H1 (cell line): ENCODE data around the gene FAM184B. TPM values are rescaled to one million over a fixed set of nuclear protein-coding genes. Genes with fewer than 3 reads are reported as not detected.

ENCODE experiments used
- CTCF ChIA-PET: fragments of 300-600 bp; sonication (Branson Sonifier 250); formaldehyde crosslinking; loops from one replicate; lab custom pipeline; 2021; ENCODE audit not compliant: partially characterized antibody; lab: Charles Lee
- POLR2A ChIA-PET: fragments of 300-600 bp; sonication (Branson Sonifier 250); formaldehyde crosslinking; loops from one replicate; lab custom pipeline; 2021; ENCODE audit warnings: inconsistent platforms; ENCODE audit not compliant: partially characterized antibody; lab: Charles Lee
- DNase-seq, 2 experiments: peaks; one replicate each; pipeline versions ENCODE4 v3.0.0 to v3.0.0-alpha.2; 2010 to 2022; ENCODE audit warnings: low spot score in 2 of 2, low read depth in 1 of 2, mixed read lengths in 1 of 2
- FAIRE-seq: peaks from 2 replicates; lab custom pipeline; 2011; peaks lifted over from hg19 to GRCh38; lab: Jason Lieb, UNC
- H2AFZ ChIP-seq: 2 replicates; pipeline ENCODE4 v1.8.1; 2012; ENCODE audit warnings: low read length, inconsistent platforms
- H2AK5ac ChIP-seq: 2 replicates; pipeline ENCODE4 v1.6.1; 2013; ENCODE audit warnings: low read depth, low read length
- H2BK120ac ChIP-seq: replicated peaks from 2 replicates; pipeline ENCODE3; 2013; ENCODE audit warnings: low read depth, low read length, inconsistent platforms
- H2BK12ac ChIP-seq: 2 replicates; pipeline ENCODE4 v1.6.1; 2013; ENCODE audit warnings: low read depth, low read length
- H2BK15ac ChIP-seq: 2 replicates; pipeline ENCODE4 v1.6.1; 2013; ENCODE audit warnings: low read length
- H2BK20ac ChIP-seq: 2 replicates; pipeline ENCODE4 v1.6.1; 2013; ENCODE audit warnings: low read length
- H2BK5ac ChIP-seq: 2 replicates; pipeline ENCODE4 v1.6.1; 2013; ENCODE audit warnings: low read depth, low read length
- H3K14ac ChIP-seq: 2 replicates; pipeline ENCODE4 v1.6.1; 2013; ENCODE audit warnings: inconsistent platforms; ENCODE audit not compliant: insufficient read length
- H3K18ac ChIP-seq: 2 replicates; pipeline ENCODE4 v1.6.1; 2013; ENCODE audit warnings: low read length; ENCODE audit errors: extremely low read depth
- H3K23ac ChIP-seq: 2 replicates; pipeline ENCODE4 v1.6.1; 2013; ENCODE audit warnings: inconsistent platforms; ENCODE audit not compliant: insufficient read length
- H3K23me2 ChIP-seq: 2 replicates; pipeline ENCODE4 v1.6.1; 2013; ENCODE audit warnings: low read depth, low read length
- H3K27ac ChIP-seq: 2 replicates; pipeline ENCODE4 v1.6.1; 2011; ENCODE audit warnings: low read depth, low read length, inconsistent platforms
- H3K27me3 ChIP-seq, 4 experiments: replicated peaks in 1 of 4; 1 replicate in 1 of 4; 2 replicates in 3 of 4; pipeline versions ENCODE4 v1.6.1 to v1.8.1; 2011 to 2013; ENCODE audit warnings: low read length in 3 of 4, mild to moderate bottlenecking in 3 of 4, inconsistent platforms in 2 of 4, mixed read lengths in 2 of 4, moderate library complexity in 1 of 4; ENCODE audit not compliant: control insufficient read depth in 3 of 4, insufficient read depth in 3 of 4; ENCODE audit errors: extremely low read depth in 1 of 4
- H3K36me3 ChIP-seq, 4 experiments: 2 replicates each; pipeline versions ENCODE4 v1.6.1 to v1.8.1; 2011 to 2013; ENCODE audit warnings: mild to moderate bottlenecking in 4 of 4, low read length in 3 of 4, moderate library complexity in 2 of 4, control low read depth in 1 of 4, inconsistent platforms in 1 of 4; ENCODE audit not compliant: insufficient read depth in 4 of 4, control insufficient read depth in 2 of 4
- H3K4ac ChIP-seq: replicated peaks from 2 replicates; pipeline ENCODE3; 2013; ENCODE audit warnings: low read length, low read depth, mixed read lengths, inconsistent platforms; ENCODE audit not compliant: insufficient read length
- H3K4me1 ChIP-seq, 4 experiments: replicated peaks in 1 of 4; 1 replicate in 1 of 4; 2 replicates in 3 of 4; pipeline versions ENCODE4 v1.6.1 to v1.8.1; 2011 to 2013; ENCODE audit warnings: low read length in 3 of 4, inconsistent platforms in 2 of 4, mixed read lengths in 1 of 4; ENCODE audit not compliant: insufficient read depth in 4 of 4, control insufficient read depth in 3 of 4
- H3K4me2 ChIP-seq, 2 experiments: 2 replicates each; pipeline versions ENCODE4 v1.6.1 to v1.8.1; 2011 to 2013; ENCODE audit warnings: low read depth in 2 of 2, low read length in 2 of 2, control low read depth in 1 of 2, inconsistent platforms in 1 of 2, mild to moderate bottlenecking in 1 of 2; ENCODE audit not compliant: insufficient read depth in 1 of 2
- H3K4me3 ChIP-seq, 4 experiments: fragments of 200-600, 300-600 bp in 1 of 4; sonication (generic), shearing (Covaris generic), sonication (Bioruptor Twin) in 1 of 4; 2 replicates each; pipeline versions ENCODE4 v1.5.1 to v1.8.1; 2011 to 2016; ENCODE audit warnings: low read length in 4 of 4, low read depth in 3 of 4, control low read depth in 2 of 4, inconsistent platforms in 2 of 4, mild to moderate bottlenecking in 2 of 4, mixed read lengths in 1 of 4, moderate library complexity in 1 of 4; ENCODE audit not compliant: insufficient read depth in 2 of 4; ENCODE audit errors: extremely low read depth in 1 of 4
- H3K56ac ChIP-seq: replicated peaks from 2 replicates; pipeline ENCODE3; 2013; ENCODE audit warnings: low read depth, mild to moderate bottlenecking, mixed read lengths, low read length, inconsistent platforms; ENCODE audit not compliant: insufficient read length
- H3K79me1 ChIP-seq: 2 replicates; pipeline ENCODE4 v1.6.1; 2013; ENCODE audit warnings: low read depth, low read length, control low read depth
- H3K79me2 ChIP-seq, 2 experiments: 2 replicates each; pipeline versions ENCODE4 v1.6.1 to v1.8.1; 2012 to 2013; ENCODE audit warnings: low read length in 2 of 2, mild to moderate bottlenecking in 2 of 2, inconsistent platforms in 1 of 2; ENCODE audit not compliant: insufficient read depth in 2 of 2, control insufficient read depth in 1 of 2
- H3K9ac ChIP-seq, 4 experiments: replicated peaks in 1 of 4; 1 replicate in 1 of 4; 2 replicates in 3 of 4; pipeline versions ENCODE4 v1.6.1 to v1.8.1; 2011 to 2013; ENCODE audit warnings: low read depth in 3 of 4, low read length in 3 of 4, control low read depth in 2 of 4, mild to moderate bottlenecking in 2 of 4, moderate library complexity in 2 of 4, inconsistent platforms in 1 of 4; ENCODE audit errors: extremely low read depth in 1 of 4
- H3K9me3 ChIP-seq, 2 experiments: 2 replicates each; pipeline versions ENCODE4 v1.6.1 to v1.8.1; 2012 to 2013; ENCODE audit warnings: mild to moderate bottlenecking in 2 of 2, moderate library complexity in 2 of 2, control low read depth in 1 of 2, inconsistent platforms in 1 of 2, low read depth in 1 of 2, low read length in 1 of 2, mixed read lengths in 1 of 2; ENCODE audit not compliant: insufficient read depth in 2 of 2
- H4K20me1 ChIP-seq, 2 experiments: replicated peaks in 1 of 2; 2 replicates each; pipeline versions ENCODE3 to v1.8.1; 2011 to 2013; ENCODE audit warnings: inconsistent platforms in 2 of 2, low read length in 2 of 2, mild to moderate bottlenecking in 1 of 2; ENCODE audit not compliant: insufficient read depth in 2 of 2, control insufficient read depth in 1 of 2
- H4K5ac ChIP-seq: 2 replicates; pipeline ENCODE4 v1.6.1; 2013; ENCODE audit warnings: low read length, low read depth, mixed read lengths, inconsistent platforms; ENCODE audit not compliant: insufficient read length
- H4K8ac ChIP-seq: 2 replicates; pipeline ENCODE4 v1.8.0; 2013; ENCODE audit warnings: mild to moderate bottlenecking, moderate library complexity, low read length, inconsistent platforms; ENCODE audit not compliant: insufficient read depth; ENCODE audit errors: extremely low read depth
- H4K91ac ChIP-seq: replicated peaks from 2 replicates; pipeline ENCODE3; 2013; ENCODE audit warnings: low read length, mixed read lengths, inconsistent platforms; ENCODE audit not compliant: insufficient read length
- BCL11A ChIP-seq, 2 experiments: IDR thresholded peaks; one replicate each; pipeline ENCODE4 v1.6.1; 2011; ENCODE audit warnings: low read depth in 2 of 2, low read length in 2 of 2, mild to moderate bottlenecking in 2 of 2
- CHD1 ChIP-seq: IDR thresholded peaks from 2 replicates; pipeline ENCODE4 v1.6.1; 2012; ENCODE audit warnings: low read depth, low read length, improper control_type of control experiment
- GTF2F1 ChIP-seq: IDR thresholded peaks from 2 replicates; pipeline ENCODE4 v1.6.1; 2012; ENCODE audit warnings: low read depth, low read length, improper control_type of control experiment, borderline replicate concordance
- JUND ChIP-seq: IDR thresholded peaks from 2 replicates; pipeline ENCODE4 v1.6.1; 2011; ENCODE audit warnings: mild to moderate bottlenecking, improper control_type of control experiment, low read length
- KDM5A ChIP-seq: fragments of 200-600 bp; IDR thresholded peaks from 2 replicates; pipeline ENCODE4 v1.7.1; 2012; ENCODE audit warnings: mild to moderate bottlenecking, low read length, inconsistent platforms, mixed read lengths
- RXRA ChIP-seq: IDR thresholded peaks from 2 replicates; pipeline ENCODE4 v1.6.1; 2011; ENCODE audit warnings: low read depth, mild to moderate bottlenecking, low read length, moderate library complexity; ENCODE audit not compliant: insufficient read depth
- TAF7 ChIP-seq: optimal IDR thresholded peaks from 2 replicates; pipeline ENCODE3; 2011; ENCODE audit warnings: low read depth, mild to moderate bottlenecking, inconsistent platforms, low read length, moderate library complexity, borderline replicate concordance
- WGBS, 2 experiments: shearing (Covaris generic) in 1 of 2; methylation state at CpG; one replicate each; pipeline versions ENCODE4 v1.1.6 to v1.1.7; 2013 to 2015; ENCODE audit warnings: low lambda C conversion rate in 2 of 2, mixed read lengths in 2 of 2, inconsistent platforms in 1 of 2, low coverage in 1 of 2, missing lambda C conversion rate in 1 of 2; ENCODE audit not compliant: insufficient replicate concordance in 2 of 2, insufficient coverage in 1 of 2, insufficient read length in 1 of 2; ENCODE audit errors: extremely low coverage in 1 of 2, missing lambda C conversion rate in 1 of 2; 5-methylcytosine and 5-hydroxymethylcytosine counted together
- polyA plus RNA-seq, 7 experiments: library from polyadenylated mRNA; depleted of rRNA in 3 of 7; stranded (reverse) in 5 of 7; unstranded in 2 of 7; fragments of >200 nt in 5 of 7; fragments of 200-250 nt in 2 of 7; gene quantifications; 1 replicate in 5 of 7; 2 replicates in 1 of 7; 4 replicates in 1 of 7; pipeline versions ENCODE4 v1.2.1 to v1.2.3, GENCODE V29; 2011 to 2013; ENCODE audit warnings: missing spikeins in 2 of 7, mixed read lengths in 2 of 7
- total RNA-seq: library from RNA; stranded (reverse); fragmentation: NEBNext Ultra II Directional; extraction: Animal tissue kit (Norgen Biotek cat#: 25700); gene quantifications from 2 replicates; pipeline ENCODE4 v1.2.1, GENCODE V29; 2021

Gene FAM184B
- total and polyA plus RNA-seq, 2 of the 8 experiments (the other 6 are each of a cell fraction or from before 2014, with no cell fraction given): 0.05 to 0.39 TPM

DNA sequence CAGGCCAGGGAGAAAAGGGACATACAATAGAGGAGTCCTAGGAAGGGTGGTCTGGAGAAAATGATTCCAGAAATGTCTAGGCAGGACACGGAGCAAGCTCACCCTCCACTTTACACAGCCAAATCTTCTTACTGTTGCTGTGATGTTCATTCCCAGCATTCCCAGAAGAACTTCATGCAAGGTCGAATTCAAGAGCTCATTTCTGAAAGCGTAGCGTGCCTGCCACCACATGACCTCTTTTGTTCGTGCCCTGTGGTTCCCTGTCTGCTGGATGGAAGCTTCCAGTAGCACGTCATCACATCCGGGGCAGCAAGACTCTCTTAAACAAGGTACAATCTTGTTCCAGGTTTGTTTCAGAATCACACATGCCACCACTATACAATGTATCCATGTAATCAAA, 57.8 kb downstream of the FAM184B start:
- ChIA-PET POLR2A (interaction anchor here (0.7 kb wide), 1 partner anchor 88 kb away, joined by 3 read pairs; no protein-coding TSS in a partner anchor), CTCF (interaction anchor here (0.8 kb wide), 1 partner anchor 9 kb away, joined by 3 read pairs; no protein-coding TSS in a partner anchor)
- H4K20me1 ChIP-seq: no peaks in the 10 kb centered on the region
- 0 out of 2 replicates have a peak overlapping the region, but pooled peaks have one; percentile 40 for H2BK5ac ChIP-seq
- no peak overlapping the region for H3K23ac ChIP-seq
- no peak overlapping the region for H2BK15ac ChIP-seq
- H3K79me2 ChIP-seq: no peaks in the 10 kb centered on the region
- H3K36me3 ChIP-seq: no peaks in the 10 kb centered on the region
- H3K79me1 ChIP-seq: no peaks in the 10 kb centered on the region
- 0 out of 2 replicates have a peak overlapping the region, but pooled peaks have one; percentile 11 for H2BK20ac ChIP-seq
- H2AK5ac ChIP-seq: no peak overlapping the region; the same call in 1 of the 2 replicates
- no peak overlapping the region for H3K9ac ChIP-seq
- TF ChIP-seq JUND (no peak), KDM5A (no peak), RXRA (no peak), BCL11A (IDR thresholded peaks at IDR 0.05; ENCODE audit: low read depth in 2 of 2, low read length in 2 of 2) (no peak), GTF2F1 (no peak), TAF7 (no peak), CHD1 (no peak)
- FAIRE-seq (no peak), DNase-seq (peak in 1 of 2 experiments; percentile 13)
- H3K9me3 ChIP-seq: peaks cover 8 to 11% of the 10 kb centered on the region in 2 experiments
- no peaks in the 10 kb centered on the region for H3K27me3 ChIP-seq
- H3K14ac ChIP-seq: no peak overlapping the region
- H3K56ac ChIP-seq: no peak overlapping the region
- peaks cover 0 to 8% (median 3%) of the 10 kb centered on the region in 4 experiments; a peak in 5 of 7 replicates for H3K4me1 ChIP-seq
- no peak overlapping the region for H2BK12ac ChIP-seq
- no peak overlapping the region for H3K4me2 ChIP-seq
- no peak overlapping the region for H3K4me3 ChIP-seq
- no peak overlapping the region for H3K18ac ChIP-seq
- H2BK120ac ChIP-seq: no peak overlapping the region
- H4K8ac ChIP-seq: no peak overlapping the region
- no peak overlapping the region for H3K27ac ChIP-seq
- no peak overlapping the region for H2AFZ ChIP-seq
- no peak overlapping the region for H4K91ac ChIP-seq
- no peaks in the 10 kb centered on the region for H3K23me2 ChIP-seq
- H3K4ac ChIP-seq: no peak overlapping the region
- whole genome bisulfite sequencing, 2 experiments: 91% methylated on average over 7 of the region's 7 CpGs; no CpG with 5 or more reads in 1 of the 2 experiments
- H4K5ac ChIP-seq: no peak overlapping the region
